GM23338 (cell line): Measurements from ENCODE around the gene AOC1. TPM values are rescaled to one million over a fixed set of nuclear protein-coding genes. Genes with fewer than 3 reads are reported as not detected.

Source experiments
- ATAC-seq: fragments of 200-7000 bp; cut with Tn5 transposase; 3 replicates; pipeline ENCODE4 v1.9.1; 2020
- DNase-seq: peaks from one replicate; pipeline ENCODE4 v3.0.0-alpha.2; 2015; ENCODE audit warnings: low spot score
- H2AFZ ChIP-seq: fragments of 200-600 bp; sonication (generic); 2 replicates; pipeline ENCODE4 v1.8.0; 2016; ENCODE audit warnings: antibody characterized with exemption, mild to moderate bottlenecking, moderate library complexity
- H3F3A ChIP-seq: fragments of 200-600 bp; sonication (generic); replicated peaks from 2 replicates; pipeline ENCODE4 v1.8.0; 2017; ENCODE audit warnings: antibody characterized with exemption, mixed run types, low read depth
- H3K27ac ChIP-seq: fragments of 200-600 bp; sonication (generic); 2 replicates; pipeline ENCODE4 v1.6.1; 2016; ENCODE audit warnings: low read depth
- H3K27me3 ChIP-seq: fragments of 200-600 bp; sonication (generic); 2 replicates; pipeline ENCODE4 v1.8.0; 2016; ENCODE audit warnings: mild to moderate bottlenecking, mixed run types, moderate library complexity; ENCODE audit not compliant: insufficient read depth
- H3K36me3 ChIP-seq: fragments of 200-600 bp; sonication (generic); 2 replicates; pipeline ENCODE4 v1.8.0; 2016; ENCODE audit warnings: mild to moderate bottlenecking; ENCODE audit not compliant: insufficient read depth
- H3K4me1 ChIP-seq: fragments of 200-600 bp; sonication (generic); 2 replicates; pipeline ENCODE4 v1.8.0; 2016; ENCODE audit warnings: mild to moderate bottlenecking, moderate library complexity; ENCODE audit not compliant: insufficient read depth
- H3K4me2 ChIP-seq: fragments of 200-600 bp; sonication (generic); 2 replicates; pipeline ENCODE4 v1.7.1; 2017; ENCODE audit warnings: mixed run types
- H3K4me3 ChIP-seq: fragments of 200-600 bp; sonication (generic); 2 replicates; pipeline ENCODE4 v1.6.1; 2016; ENCODE audit warnings: mixed run types
- H3K79me2 ChIP-seq: fragments of 200-600 bp; sonication (generic); replicated peaks from 2 replicates; pipeline ENCODE4 v1.8.0; 2017; ENCODE audit warnings: mild to moderate bottlenecking; ENCODE audit not compliant: insufficient read depth
- H3K9me2 ChIP-seq: fragments of 200-600 bp; sonication (generic); 2 replicates; pipeline ENCODE4 v1.8.0; 2017; ENCODE audit not compliant: insufficient read depth
- H4K20me1 ChIP-seq: fragments of 200-600 bp; sonication (generic); replicated peaks from 2 replicates; pipeline ENCODE4 v1.8.0; 2017; ENCODE audit warnings: mild to moderate bottlenecking; ENCODE audit not compliant: insufficient read depth
- H3K27ac Mint-ChIP-seq: 2 replicates; pipeline ENCODE4 v1.8.0; 2020; ENCODE audit warnings: inconsistent platforms, mild to moderate bottlenecking, moderate library complexity, mixed read lengths
- H3K27me3 Mint-ChIP-seq: 3 replicates; pipeline ENCODE4 v1.8.0; 2022; ENCODE audit warnings: low read depth, mild to moderate bottlenecking, moderate library complexity, mixed read lengths, inconsistent platforms; ENCODE audit not compliant: insufficient read depth, poor library complexity
- H3K36me3 Mint-ChIP-seq: 3 replicates; pipeline ENCODE4 v1.8.0; 2021; ENCODE audit warnings: low read depth, mild to moderate bottlenecking, inconsistent platforms, moderate library complexity, mixed read lengths
- H3K4me1 Mint-ChIP-seq: 3 replicates; pipeline ENCODE4 v1.8.0; 2020; ENCODE audit warnings: mild to moderate bottlenecking, inconsistent platforms, mixed read lengths
- H3K4me3 Mint-ChIP-seq: 3 replicates; pipeline ENCODE4 v1.8.0; 2021; ENCODE audit warnings: moderate library complexity, mild to moderate bottlenecking, inconsistent platforms, mixed read lengths
- H3K9me3 Mint-ChIP-seq: 3 replicates; pipeline ENCODE4 v1.8.0; 2020; ENCODE audit warnings: moderate library complexity, mild to moderate bottlenecking, inconsistent platforms, mixed read lengths
- CTCF ChIP-seq, 2 experiments: fragments of 200-600 bp in 1 of 2; sonication (generic) in 1 of 2; conservative IDR thresholded peaks; 2 replicates each; pipeline versions ENCODE4 v1.5.1 to v1.6.1; 2016 to 2017; ENCODE audit warnings: antibody characterized with exemption in 2 of 2, low read depth in 2 of 2, mild to moderate bottlenecking in 2 of 2, moderate library complexity in 1 of 2
- EZH2 ChIP-seq: fragments of 200-600 bp; sonication (generic); IDR thresholded peaks from one replicate; pipeline ENCODE4 v1.8.0; 2017; ENCODE audit warnings: antibody characterized with exemption, mild to moderate bottlenecking, low read depth; ENCODE audit not compliant: unreplicated experiment
- EZH2phosphoT487 ChIP-seq: fragments of 200-600 bp; sonication (generic); IDR thresholded peaks from one replicate; pipeline ENCODE4 v1.8.1; 2018; ENCODE audit warnings: antibody characterized with exemption; ENCODE audit not compliant: unreplicated experiment
- JUNB ChIP-seq: IDR thresholded peaks from one replicate; pipeline ENCODE4 v1.6.1; 2016; ENCODE audit warnings: antibody characterized with exemption; ENCODE audit not compliant: unreplicated experiment
- NANOG ChIP-seq: IDR thresholded peaks from 2 replicates; pipeline ENCODE4 v1.6.1; 2016; ENCODE audit warnings: antibody characterized with exemption, borderline replicate concordance
- REST ChIP-seq: IDR thresholded peaks from one replicate; pipeline ENCODE4 v1.6.1; 2018; ENCODE audit warnings: antibody characterized with exemption; ENCODE audit not compliant: unreplicated experiment
- STAT1 ChIP-seq: IDR thresholded peaks from one replicate; pipeline ENCODE4 v1.6.1; 2016; ENCODE audit warnings: antibody characterized with exemption; ENCODE audit not compliant: unreplicated experiment
- ZNF331 ChIP-seq: fragments of 250-450 bp; sonication (Bioruptor Pico); IDR thresholded peaks from 2 replicates; pipeline ENCODE4 v1.5.0; 2020; ENCODE audit warnings: low read depth, mild to moderate bottlenecking, moderate library complexity
- polyA plus RNA-seq: library from polyadenylated mRNA; unstranded; fragments of >200 nt; fragmentation: Nextera tagmentation; extraction: Ambion mirVana; gene quantifications from 2 replicates; pipeline ENCODE4 v1.2.1, GENCODE V29; 2016
- total RNA-seq: library from RNA; depleted of rRNA; stranded (reverse); fragments of >200 nt; shearing (Covaris generic); gene quantifications from 2 replicates; pipeline ENCODE4 v1.2.3, GENCODE V29; 2014
- TF ChIP-seq, protein P1 (sequence below): IDR thresholded peaks from 2 replicates; pipeline ENCODE4 v1.6.1; 2016; ENCODE audit warnings: antibody characterized with exemption
- TF ChIP-seq, protein P2 (sequence below): fragments of 250-450 bp; sonication (Bioruptor Pico); IDR thresholded peaks from 2 replicates; pipeline ENCODE4 v1.5.0; 2020; ENCODE audit warnings: mild to moderate bottlenecking, moderate library complexity

AOC1 gene
- total and polyA plus RNA-seq, 2 experiments from 2014 or later = not detected

DNA sequence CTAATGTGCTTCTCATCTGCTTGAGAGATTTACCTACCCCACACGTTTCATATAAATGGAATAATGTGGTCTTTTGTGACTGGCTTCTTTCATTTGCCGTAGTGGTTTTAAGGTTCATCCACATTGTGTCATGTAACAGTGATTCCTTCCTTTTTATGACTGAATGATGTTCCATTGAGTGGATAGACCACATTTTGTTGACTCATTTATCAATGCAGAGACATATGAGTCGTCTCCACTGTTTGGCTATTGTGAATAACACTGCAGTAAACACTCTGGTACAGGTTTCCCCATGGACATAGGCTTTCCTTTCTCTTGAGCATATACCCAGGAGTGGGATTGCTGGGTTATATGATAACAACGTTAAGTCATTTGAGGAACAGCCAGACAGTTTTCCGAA, 2.0 kb upstream of the AOC1 start:
- H3K27me3 Mint-ChIP-seq = peaks cover 8% of the 10 kb centered on the region
- DNase-seq = no peak
- peaks cover 5% of the 10 kb centered on the region; the same call in 2 of the 3 replicates for H3K4me1 Mint-ChIP-seq
- H3K27me3 ChIP-seq = no peaks in the 10 kb centered on the region
- H3F3A ChIP-seq = no peaks in the 10 kb centered on the region
- no peaks in the 10 kb centered on the region for H3K36me3 Mint-ChIP-seq
- no peak overlapping the region for H3K4me2 ChIP-seq
- ATAC-seq = no peak
- H3K9me2 ChIP-seq = no peaks in the 10 kb centered on the region
- peaks cover 3% of the 10 kb centered on the region; the same call in 1 of the 2 replicates for H3K4me1 ChIP-seq
- H3K4me3 Mint-ChIP-seq = no peak overlapping the region
- H3K27ac Mint-ChIP-seq = no peak overlapping the region
- H3K4me3 ChIP-seq = no peak overlapping the region
- H3K9me3 Mint-ChIP-seq = no peaks in the 10 kb centered on the region
- no peaks in the 10 kb centered on the region for H3K36me3 ChIP-seq
- H4K20me1 ChIP-seq = no peaks in the 10 kb centered on the region
- no peak overlapping the region for H3K27ac ChIP-seq
- H3K79me2 ChIP-seq = no peaks in the 10 kb centered on the region
- no peak for TF ChIP-seq EZH2phosphoT487
- no peak for TF ChIP-seq STAT1
- TF ChIP-seq REST = no peak
- TF ChIP-seq CTCF (conservative IDR thresholded peaks at IDR 0.05; ENCODE audit: low read depth in 2 of 2) = no peak
- no peak for TF ChIP-seq ZNF331 (CRISPR knock-in tag)
- TF ChIP-seq, protein P1, sequence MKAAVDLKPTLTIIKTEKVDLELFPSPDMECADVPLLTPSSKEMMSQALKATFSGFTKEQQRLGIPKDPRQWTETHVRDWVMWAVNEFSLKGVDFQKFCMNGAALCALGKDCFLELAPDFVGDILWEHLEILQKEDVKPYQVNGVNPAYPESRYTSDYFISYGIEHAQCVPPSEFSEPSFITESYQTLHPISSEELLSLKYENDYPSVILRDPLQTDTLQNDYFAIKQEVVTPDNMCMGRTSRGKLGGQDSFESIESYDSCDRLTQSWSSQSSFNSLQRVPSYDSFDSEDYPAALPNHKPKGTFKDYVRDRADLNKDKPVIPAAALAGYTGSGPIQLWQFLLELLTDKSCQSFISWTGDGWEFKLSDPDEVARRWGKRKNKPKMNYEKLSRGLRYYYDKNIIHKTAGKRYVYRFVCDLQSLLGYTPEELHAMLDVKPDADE = no peak
- TF ChIP-seq NANOG = no peak
- TF ChIP-seq EZH2 = no peak
- TF ChIP-seq, protein P2, sequence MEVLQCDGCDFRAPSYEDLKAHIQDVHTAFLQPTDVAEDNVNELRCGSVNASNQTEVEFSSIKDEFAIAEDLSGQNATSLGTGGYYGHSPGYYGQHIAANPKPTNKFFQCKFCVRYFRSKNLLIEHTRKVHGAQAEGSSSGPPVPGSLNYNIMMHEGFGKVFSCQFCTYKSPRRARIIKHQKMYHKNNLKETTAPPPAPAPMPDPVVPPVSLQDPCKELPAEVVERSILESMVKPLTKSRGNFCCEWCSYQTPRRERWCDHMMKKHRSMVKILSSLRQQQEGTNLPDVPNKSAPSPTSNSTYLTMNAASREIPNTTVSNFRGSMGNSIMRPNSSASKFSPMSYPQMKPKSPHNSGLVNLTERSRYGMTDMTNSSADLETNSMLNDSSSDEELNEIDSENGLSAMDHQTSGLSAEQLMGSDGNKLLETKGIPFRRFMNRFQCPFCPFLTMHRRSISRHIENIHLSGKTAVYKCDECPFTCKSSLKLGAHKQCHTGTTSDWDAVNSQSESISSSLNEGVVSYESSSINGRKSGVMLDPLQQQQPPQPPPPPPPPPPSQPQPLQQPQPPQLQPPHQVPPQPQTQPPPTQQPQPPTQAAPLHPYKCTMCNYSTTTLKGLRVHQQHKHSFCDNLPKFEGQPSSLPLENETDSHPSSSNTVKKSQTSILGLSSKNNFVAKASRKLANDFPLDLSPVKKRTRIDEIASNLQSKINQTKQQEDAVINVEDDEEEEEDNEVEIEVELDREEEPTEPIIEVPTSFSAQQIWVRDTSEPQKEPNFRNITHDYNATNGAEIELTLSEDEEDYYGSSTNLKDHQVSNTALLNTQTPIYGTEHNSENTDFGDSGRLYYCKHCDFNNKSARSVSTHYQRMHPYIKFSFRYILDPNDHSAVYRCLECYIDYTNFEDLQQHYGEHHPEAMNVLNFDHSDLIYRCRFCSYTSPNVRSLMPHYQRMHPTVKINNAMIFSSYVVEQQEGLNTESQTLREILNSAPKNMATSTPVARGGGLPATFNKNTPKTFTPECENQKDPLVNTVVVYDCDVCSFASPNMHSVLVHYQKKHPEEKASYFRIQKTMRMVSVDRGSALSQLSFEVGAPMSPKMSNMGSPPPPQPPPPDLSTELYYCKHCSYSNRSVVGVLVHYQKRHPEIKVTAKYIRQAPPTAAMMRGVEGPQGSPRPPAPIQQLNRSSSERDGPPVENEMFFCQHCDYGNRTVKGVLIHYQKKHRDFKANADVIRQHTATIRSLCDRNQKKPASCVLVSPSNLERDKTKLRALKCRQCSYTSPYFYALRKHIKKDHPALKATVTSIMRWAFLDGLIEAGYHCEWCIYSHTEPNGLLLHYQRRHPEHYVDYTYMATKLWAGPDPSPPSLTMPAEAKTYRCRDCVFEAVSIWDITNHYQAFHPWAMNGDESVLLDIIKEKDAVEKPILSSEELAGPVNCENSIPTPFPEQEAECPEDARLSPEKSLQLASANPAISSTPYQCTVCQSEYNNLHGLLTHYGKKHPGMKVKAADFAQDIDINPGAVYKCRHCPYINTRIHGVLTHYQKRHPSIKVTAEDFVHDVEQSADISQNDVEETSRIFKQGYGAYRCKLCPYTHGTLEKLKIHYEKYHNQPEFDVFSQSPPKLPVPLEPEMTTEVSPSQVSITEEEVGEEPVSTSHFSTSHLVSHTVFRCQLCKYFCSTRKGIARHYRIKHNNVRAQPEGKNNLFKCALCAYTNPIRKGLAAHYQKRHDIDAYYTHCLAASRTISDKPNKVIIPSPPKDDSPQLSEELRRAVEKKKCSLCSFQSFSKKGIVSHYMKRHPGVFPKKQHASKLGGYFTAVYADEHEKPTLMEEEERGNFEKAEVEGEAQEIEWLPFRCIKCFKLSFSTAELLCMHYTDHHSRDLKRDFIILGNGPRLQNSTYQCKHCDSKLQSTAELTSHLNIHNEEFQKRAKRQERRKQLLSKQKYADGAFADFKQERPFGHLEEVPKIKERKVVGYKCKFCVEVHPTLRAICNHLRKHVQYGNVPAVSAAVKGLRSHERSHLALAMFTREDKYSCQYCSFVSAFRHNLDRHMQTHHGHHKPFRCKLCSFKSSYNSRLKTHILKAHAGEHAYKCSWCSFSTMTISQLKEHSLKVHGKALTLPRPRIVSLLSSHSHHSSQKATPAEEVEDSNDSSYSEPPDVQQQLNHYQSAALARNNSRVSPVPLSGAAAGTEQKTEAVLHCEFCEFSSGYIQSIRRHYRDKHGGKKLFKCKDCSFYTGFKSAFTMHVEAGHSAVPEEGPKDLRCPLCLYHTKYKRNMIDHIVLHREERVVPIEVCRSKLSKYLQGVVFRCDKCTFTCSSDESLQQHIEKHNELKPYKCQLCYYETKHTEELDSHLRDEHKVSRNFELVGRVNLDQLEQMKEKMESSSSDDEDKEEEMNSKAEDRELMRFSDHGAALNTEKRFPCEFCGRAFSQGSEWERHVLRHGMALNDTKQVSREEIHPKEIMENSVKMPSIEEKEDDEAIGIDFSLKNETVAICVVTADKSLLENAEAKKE (CRISPR knock-in tag) = no peak
- TF ChIP-seq JUNB = no peak
- H2AFZ ChIP-seq = no peak overlapping the region
